A673 (cell line): ENCODE results near the gene GMPPA. TPM values are rescaled to one million over a fixed set of nuclear protein-coding genes. Genes with fewer than 3 reads are reported as not detected.

Source experiments
- BruUV-seq: library from RNA; stranded (reverse); fragments of 400-500 nt; replicated peaks from 2 replicates; lab custom pipeline; 2021; lab: Mats Ljungman, UMichigan
- CTCF ChIA-PET: fragments of 300-600 bp; sonication (Branson Sonifier 250); formaldehyde crosslinking; loops from one replicate; lab custom pipeline; 2022; ENCODE audit warnings: antibody characterized with exemption; lab: Charles Lee
- POLR2A ChIA-PET: fragments of 300-600 bp; sonication (Branson Sonifier 250); formaldehyde crosslinking; loops from one replicate; lab custom pipeline; 2022; ENCODE audit warnings: antibody characterized with exemption; ENCODE audit not compliant: low non-redundant PET; lab: Charles Lee
- DNase-seq: peaks from one replicate; pipeline ENCODE4 v3.0.0-alpha.2; 2015; ENCODE audit warnings: low spot score
- H3K27ac ChIP-seq: fragments of 200-600 bp; sonication (generic); 2 replicates; pipeline ENCODE4 v1.5.1; 2016; ENCODE audit warnings: mixed run types, low read depth, mild to moderate bottlenecking, mixed read lengths, antibody characterized with exemption, low read length; ENCODE audit not compliant: poor library complexity, severe bottlenecking
- H3K27me3 ChIP-seq: fragments of 200-600 bp; sonication (generic); replicated peaks from 2 replicates; pipeline ENCODE4 v1.6.1; 2017; ENCODE audit warnings: mixed run types, low read depth, mild to moderate bottlenecking, mixed read lengths, antibody characterized with exemption, low read length; ENCODE audit not compliant: insufficient read depth, poor library complexity
- H3K36me3 ChIP-seq: fragments of 200-600 bp; sonication (generic); 2 replicates; pipeline ENCODE4 v1.6.1; 2016; ENCODE audit warnings: mixed run types, mild to moderate bottlenecking, mixed read lengths, antibody characterized with exemption, low read length; ENCODE audit not compliant: insufficient read depth, poor library complexity, severe bottlenecking
- H3K4me1 ChIP-seq: fragments of 200-600 bp; sonication (generic); 2 replicates; pipeline ENCODE4 v1.6.1; 2017; ENCODE audit warnings: mixed run types, mild to moderate bottlenecking, mixed read lengths, antibody characterized with exemption, low read length; ENCODE audit not compliant: insufficient read depth, poor library complexity, severe bottlenecking
- H3K4me3 ChIP-seq: fragments of 200-600 bp; sonication (generic); 2 replicates; pipeline ENCODE4 v1.5.1; 2016; ENCODE audit warnings: low read depth, mixed run types, mild to moderate bottlenecking, mixed read lengths, low read length; ENCODE audit not compliant: poor library complexity, severe bottlenecking
- H3K9me3 ChIP-seq: fragments of 200-600 bp; sonication (generic); 2 replicates; pipeline ENCODE4 v1.6.1; 2016; ENCODE audit warnings: mixed run types, low read depth, mild to moderate bottlenecking, mixed read lengths, antibody characterized with exemption, low read length; ENCODE audit not compliant: poor library complexity, severe bottlenecking
- EZH2 ChIP-seq: fragments of 200-600 bp; sonication (generic); IDR thresholded peaks from 2 replicates; pipeline ENCODE4 v1.6.1; 2017; ENCODE audit warnings: borderline replicate concordance, low read depth, mild to moderate bottlenecking, mixed read lengths, antibody characterized with exemption, low read length; ENCODE audit not compliant: poor library complexity, severe bottlenecking
- intact Hi-C: fragments of 100-400 bp; cut with micrococcal nuclease; formaldehyde crosslinking; loops from one replicate; pipeline ENCODE4 v1.10.0; 2022; ENCODE audit not compliant: unreplicated experiment
- total RNA-seq: library from RNA; stranded (reverse); gene quantifications from 2 replicates; pipeline ENCODE4 v1.2.3, GENCODE V29; 2021
- TF ChIP-seq, protein P1 (sequence below): fragments of 300-800, 200-600 bp; sonication (generic); conservative IDR thresholded peaks from 2 replicates; pipeline ENCODE4 v1.5.1; 2017; ENCODE audit warnings: low read depth, mild to moderate bottlenecking, antibody characterized with exemption, low read length, moderate library complexity, mixed read lengths

GMPPA gene
- total RNA-seq, 1 experiment from 2014 or later = 32.1 TPM

DNA sequence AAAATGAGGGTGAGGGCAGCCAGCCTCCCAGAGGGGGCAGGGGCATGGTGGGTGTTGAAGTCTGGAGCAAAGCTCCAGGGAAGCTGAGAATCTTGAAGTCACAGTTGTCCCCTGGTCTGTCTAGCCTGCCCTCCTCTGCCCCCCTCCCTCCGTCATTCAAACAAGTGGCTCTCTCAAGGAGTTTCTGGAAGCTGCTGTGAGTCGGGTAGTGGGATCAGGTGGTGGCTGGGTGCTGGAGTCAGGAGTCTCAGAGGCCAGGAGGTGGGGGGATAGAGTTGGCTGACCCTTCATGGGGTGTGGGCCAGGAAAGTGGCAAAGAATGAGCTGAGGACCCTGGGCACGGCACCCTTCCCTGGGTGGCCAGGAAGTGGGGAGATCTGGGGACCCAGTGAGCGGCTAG is 15.1 kb downstream of the GMPPA start:
- no peak overlapping the region for H3K4me3 ChIP-seq
- no peaks in the 10 kb centered on the region for H3K9me3 ChIP-seq
- POLR2A ChIA-PET = interaction anchor here (0.6 kb wide), 1 partner anchor 1299 kb away, joined by 3 read pairs; no protein-coding TSS in a partner anchor
- CTCF ChIA-PET = interaction anchor here (0.5 to 1.0 kb wide), 3 partner anchors 10 to 18 kb away, joined by 4 to 6 read pairs (median 4); a partner anchor contains a TSS
- intact Hi-C loops = no loop called here
- H3K36me3 ChIP-seq = no peaks in the 10 kb centered on the region
- BruUV-seq = no TSS peak
- no peak for DNase-seq
- peaks cover 55% of the 10 kb centered on the region for H3K4me1 ChIP-seq
- no peaks in the 10 kb centered on the region for H3K27me3 ChIP-seq
- no peak for TF ChIP-seq EZH2
- TF ChIP-seq, protein P1, sequence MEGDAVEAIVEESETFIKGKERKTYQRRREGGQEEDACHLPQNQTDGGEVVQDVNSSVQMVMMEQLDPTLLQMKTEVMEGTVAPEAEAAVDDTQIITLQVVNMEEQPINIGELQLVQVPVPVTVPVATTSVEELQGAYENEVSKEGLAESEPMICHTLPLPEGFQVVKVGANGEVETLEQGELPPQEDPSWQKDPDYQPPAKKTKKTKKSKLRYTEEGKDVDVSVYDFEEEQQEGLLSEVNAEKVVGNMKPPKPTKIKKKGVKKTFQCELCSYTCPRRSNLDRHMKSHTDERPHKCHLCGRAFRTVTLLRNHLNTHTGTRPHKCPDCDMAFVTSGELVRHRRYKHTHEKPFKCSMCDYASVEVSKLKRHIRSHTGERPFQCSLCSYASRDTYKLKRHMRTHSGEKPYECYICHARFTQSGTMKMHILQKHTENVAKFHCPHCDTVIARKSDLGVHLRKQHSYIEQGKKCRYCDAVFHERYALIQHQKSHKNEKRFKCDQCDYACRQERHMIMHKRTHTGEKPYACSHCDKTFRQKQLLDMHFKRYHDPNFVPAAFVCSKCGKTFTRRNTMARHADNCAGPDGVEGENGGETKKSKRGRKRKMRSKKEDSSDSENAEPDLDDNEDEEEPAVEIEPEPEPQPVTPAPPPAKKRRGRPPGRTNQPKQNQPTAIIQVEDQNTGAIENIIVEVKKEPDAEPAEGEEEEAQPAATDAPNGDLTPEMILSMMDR = no peak
- H3K27ac ChIP-seq = no peak overlapping the region

DNA sequence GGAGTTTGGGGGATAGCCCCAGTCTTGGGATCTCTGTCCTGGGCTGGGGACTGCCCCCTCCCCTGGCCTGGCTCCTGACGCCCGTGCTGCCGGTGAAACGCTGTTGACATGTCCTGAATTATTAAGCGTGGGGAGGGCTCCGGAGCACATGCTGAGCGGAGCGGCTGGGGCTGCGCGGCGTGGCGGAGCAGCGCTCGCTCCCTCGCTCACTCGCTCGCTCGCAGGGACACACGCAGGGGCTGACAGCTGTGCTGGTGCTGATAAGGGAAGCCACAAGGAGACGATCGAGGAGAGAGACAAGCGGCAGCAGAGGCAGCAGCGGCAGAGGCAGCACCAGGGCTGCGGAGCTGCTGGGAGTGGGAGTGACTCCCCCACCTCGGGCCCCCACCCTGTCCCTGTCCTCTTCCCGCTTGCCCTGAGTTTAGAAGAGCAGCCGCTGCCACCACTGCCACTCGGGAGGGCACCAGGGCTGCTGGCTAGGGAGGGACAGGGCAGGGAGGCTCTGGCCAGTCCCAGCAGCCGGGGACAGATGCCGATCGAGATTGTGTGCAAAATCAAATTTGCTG is 15.6 kb downstream of the GMPPA start, which contains the start of gene ASIC4:
Gene ASIC4, plus strand, starts transcription at position 287 of the 566 bp plus-strand sequence. Its CDS starts 243 bp downstream, at position 530.
- TF ChIP-seq, protein P1 = no peak
- no peak for TF ChIP-seq EZH2
- no peaks in the 10 kb centered on the region for H3K9me3 ChIP-seq
- H3K36me3 ChIP-seq = no peaks in the 10 kb centered on the region
- intact Hi-C loops = no loop called here
- ChIA-PET CTCF (interaction anchor here (0.5 to 1.0 kb wide), 3 partner anchors 10 to 19 kb away, joined by 4 to 6 read pairs (median 4); a partner anchor contains a TSS), POLR2A (interaction anchor here (0.6 kb wide), 1 partner anchor 1300 kb away, joined by 3 read pairs; no protein-coding TSS in a partner anchor)
- no peak within 1 kb of the TSS for H3K4me3 ChIP-seq
- H3K4me1 ChIP-seq = peaks cover 51% of the 10 kb centered on the region
- no peaks in the 10 kb centered on the region for H3K27me3 ChIP-seq
- no TSS peak for BruUV-seq
- no peak within 1 kb of the TSS for H3K27ac ChIP-seq
- DNase-seq = no peak

DNA sequence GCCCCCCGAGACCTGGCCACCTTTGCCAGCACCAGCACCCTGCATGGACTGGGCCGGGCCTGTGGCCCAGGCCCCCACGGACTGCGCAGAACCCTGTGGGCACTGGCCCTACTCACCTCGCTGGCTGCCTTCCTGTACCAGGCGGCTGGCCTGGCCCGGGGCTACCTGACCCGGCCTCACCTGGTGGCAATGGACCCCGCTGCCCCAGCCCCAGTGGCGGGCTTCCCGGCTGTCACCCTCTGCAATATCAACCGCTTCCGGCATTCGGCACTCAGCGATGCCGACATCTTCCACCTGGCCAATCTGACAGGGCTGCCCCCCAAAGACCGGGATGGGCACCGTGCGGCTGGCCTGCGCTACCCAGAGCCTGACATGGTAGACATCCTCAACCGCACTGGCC is 16.1 kb downstream of the GMPPA start:
- intact Hi-C loops = no loop called here
- peaks cover 45% of the 10 kb centered on the region for H3K4me1 ChIP-seq
- ChIA-PET CTCF (interaction anchor here (1.0 kb wide), 1 partner anchor 15 kb away, joined by 4 read pairs; no protein-coding TSS in a partner anchor), POLR2A (no interaction called here)
- no TSS peak for BruUV-seq
- H3K27me3 ChIP-seq = no peaks in the 10 kb centered on the region
- H3K27ac ChIP-seq = no peak overlapping the region
- H3K4me3 ChIP-seq = no peak overlapping the region
- no peak for TF ChIP-seq EZH2
- TF ChIP-seq, protein P1 = no peak
- H3K36me3 ChIP-seq = no peaks in the 10 kb centered on the region
- DNase-seq = no peak
- H3K9me3 ChIP-seq = no peaks in the 10 kb centered on the region
